Small intestine (tissue), 7 donors: ENCODE results near the gene OPALIN. TPM values are rescaled to one million over a fixed set of nuclear protein-coding genes. Genes with fewer than 3 reads are reported as not detected.

Source experiments
- DNase-seq, 2 donors: peaks; one replicate each; pipeline versions ENCODE4 v3.0.0 to v3.0.0-alpha.2; 2013
- FAIRE-seq: peaks from 2 replicates; lab custom pipeline; 2012; peaks lifted over from hg19 to GRCh38; lab: Jason Lieb, UNC
- H3K27ac ChIP-seq, 3 donors: one replicate each; pipeline ENCODE4 v1.5.1; 2013; ENCODE audit warnings: low read length in 2 of 3, mild to moderate bottlenecking in 2 of 3, control low read depth in 1 of 3, inconsistent platforms in 1 of 3, low read depth in 1 of 3, moderate library complexity in 1 of 3
- H3K27me3 ChIP-seq, 3 donors: one replicate each; pipeline ENCODE4 v1.6.1; 2013; ENCODE audit warnings: low read length in 3 of 3, inconsistent platforms in 1 of 3; ENCODE audit not compliant: control insufficient read depth in 3 of 3, insufficient read depth in 3 of 3
- H3K36me3 ChIP-seq, 3 donors: one replicate each; pipeline ENCODE4 v1.6.1; 2013; ENCODE audit warnings: low read length in 3 of 3, inconsistent platforms in 1 of 3, low read depth in 1 of 3, mild to moderate bottlenecking in 1 of 3, moderate library complexity in 1 of 3; ENCODE audit not compliant: control insufficient read depth in 3 of 3, insufficient read depth in 2 of 3
- H3K4me1 ChIP-seq, 3 donors: one replicate each; pipeline ENCODE4 v1.6.1; 2013; ENCODE audit warnings: low read length in 2 of 3, inconsistent platforms in 1 of 3, low read depth in 1 of 3, mild to moderate bottlenecking in 1 of 3, moderate library complexity in 1 of 3; ENCODE audit not compliant: control insufficient read depth in 3 of 3, insufficient read depth in 2 of 3
- H3K4me3 ChIP-seq, 3 donors: one replicate each; pipeline ENCODE4 v1.5.1; 2013; ENCODE audit warnings: low read length in 3 of 3, control low read depth in 1 of 3, inconsistent platforms in 1 of 3, low read depth in 1 of 3, mild to moderate bottlenecking in 1 of 3, moderate library complexity in 1 of 3
- H3K9me3 ChIP-seq, 2 donors: one replicate each; pipeline ENCODE4 v1.6.1; 2013; ENCODE audit warnings: low read depth in 1 of 2, low read length in 1 of 2; ENCODE audit not compliant: control insufficient read depth in 2 of 2, insufficient read depth in 1 of 2
- whole genome bisulfite sequencing, 3 donors: extraction: QIAGEN DNeasy Blood & Tissue Kit; methylation state at CpG; one replicate each; pipeline ENCODE4 v1.1.7; 2013; 5-methylcytosine and 5-hydroxymethylcytosine counted together
- polyA plus RNA-seq, 4 donors: library from polyadenylated mRNA; stranded (reverse) in 3 of 4; unstranded in 1 of 4; fragments of 200-250 nt in 3 of 4; fragments of 120-200 nt in 1 of 4; gene quantifications; one replicate each; pipeline versions ENCODE4 v1.2.1 to v1.2.3, GENCODE V29; 2013
- donor health status: healthy with polysubstance abuse.
- donor health status: control.
- donor health status: control.
- donor health status: Bipolar disorder and iron deficiency.
- donor health status: healthy.

Gene OPALIN
- polyA plus RNA-seq, 4 donors, result not detected

- 76 to 83% (median 82%) methylated on average over 8 of the region's 8 CpGs for WGBS, 3 donors
- Histone ChIP-seq H3K9me3 (no peaks in the 10 kb centered on the region), H3K36me3 (no peaks in the 10 kb centered on the region), H3K27me3 (no peaks in the 10 kb centered on the region), H3K27ac (no peak overlapping the region), H3K4me1 (peaks cover 0 to 20% (median 8%) of the 10 kb centered on the region in 3 donors), H3K4me3 (no peak overlapping the region)
- FAIRE-seq, result no peak
- DNase-seq, result no peak
These were observed 1.7 kb downstream of the OPALIN start for GRCh38 chr10:96357038-96357620.

- FAIRE-seq (no peak), DNase-seq (peak; percentile 88 to 95)
- WGBS, 3 donors, result 17 to 57% (median 36%) methylated on average over 4 of the region's 4 CpGs
- H3K9me3 ChIP-seq, result peaks cover 0 to 3% of the 10 kb centered on the region in 2 donors
- H3K27ac ChIP-seq, result peak overlapping the region; percentile 27 to 82 (median 52)
- no peaks in the 10 kb centered on the region for H3K27me3 ChIP-seq
- H3K4me1 ChIP-seq, result peaks cover 0 to 28% (median 10%) of the 10 kb centered on the region in 3 donors
- no peaks in the 10 kb centered on the region for H3K36me3 ChIP-seq
- no peak overlapping the region for H3K4me3 ChIP-seq
These were observed 6.2 kb downstream of the OPALIN start for GRCh38 chr10:96352582-96352981.

GRCh38 chr10:96352027-96352426 lies 6.8 kb downstream of the OPALIN start:
- peak overlapping the region in 2 of 3 donors; percentile 16 to 82 for H3K27ac ChIP-seq

GRCh38 chr10:96346295-96346694 lies 12.5 kb downstream of the OPALIN start:
- no peak for FAIRE-seq
- no peak overlapping the region for H3K4me3 ChIP-seq
- H3K27me3 ChIP-seq, result no peaks in the 10 kb centered on the region
- no peaks in the 10 kb centered on the region for H3K4me1 ChIP-seq
- no peaks in the 10 kb centered on the region for H3K36me3 ChIP-seq
- WGBS, 3 donors, result 80 to 97% (median 90%) methylated on average over 1 of the region's 1 CpG
- DNase-seq, result no peak
- H3K9me3 ChIP-seq, result peaks cover 0 to 9% of the 10 kb centered on the region in 2 donors
- no peak overlapping the region for H3K27ac ChIP-seq

More at GRCh38 chr10:96352027-96352426, 6.8 kb downstream of the OPALIN start:
- peaks cover 0 to 28% (median 10%) of the 10 kb centered on the region in 3 donors for H3K4me1 ChIP-seq
- FAIRE-seq, result no peak
- no peaks in the 10 kb centered on the region for H3K27me3 ChIP-seq
- no peak overlapping the region for H3K4me3 ChIP-seq
- peaks cover 0 to 3% of the 10 kb centered on the region in 2 donors for H3K9me3 ChIP-seq
- H3K36me3 ChIP-seq, result no peaks in the 10 kb centered on the region
- DNase-seq, result peak in 1 of 2 donors; percentile 76

- Histone ChIP-seq H3K27ac (no peak overlapping the region), H3K4me1 (no peaks in the 10 kb centered on the region), H3K4me3 (no peak overlapping the region), H3K9me3 (peaks cover 0 to 9% of the 10 kb centered on the region in 2 donors), H3K27me3 (no peaks in the 10 kb centered on the region), H3K36me3 (no peaks in the 10 kb centered on the region)
- FAIRE-seq (no peak), DNase-seq (no peak)
- 50 to 78% (median 68%) methylated on average over 2 of the region's 2 CpGs for WGBS, 3 donors
These were observed 13.6 kb downstream of the OPALIN start for GRCh38 chr10:96345222-96345621.

- no peak overlapping the region for H3K4me3 ChIP-seq
- H3K27ac ChIP-seq, result no peak overlapping the region
- no peak for FAIRE-seq
- H3K27me3 ChIP-seq, result no peaks in the 10 kb centered on the region
- DNase-seq, result no peak
- peaks cover 0 to 9% of the 10 kb centered on the region in 2 donors for H3K9me3 ChIP-seq
- WGBS, 3 donors, result 94 to 99% (median 97%) methylated on average over 4 of the region's 4 CpGs
- no peaks in the 10 kb centered on the region for H3K36me3 ChIP-seq
- H3K4me1 ChIP-seq, result no peaks in the 10 kb centered on the region
These were observed 14.6 kb downstream of the OPALIN start for GRCh38 chr10:96344178-96344577.

- no peaks in the 10 kb centered on the region for H3K4me1 ChIP-seq
- DNase-seq (no peak), FAIRE-seq (no peak)
- peaks cover 0 to 9% of the 10 kb centered on the region in 2 donors for H3K9me3 ChIP-seq
- WGBS, 3 donors, result 16 to 60% (median 32%) methylated on average over 4 of the region's 4 CpGs
- H3K27ac ChIP-seq, result no peak overlapping the region
- H3K4me3 ChIP-seq, result no peak overlapping the region
- H3K27me3 ChIP-seq, result no peaks in the 10 kb centered on the region
- no peaks in the 10 kb centered on the region for H3K36me3 ChIP-seq
These were observed 16.4 kb downstream of the OPALIN start for GRCh38 chr10:96342402-96342801.

GRCh38 chr10:96341219-96342182 lies 17.3 kb downstream of the OPALIN start:
- 69 to 84% (median 72%) methylated on average over 5 of the region's 5 CpGs for WGBS, 3 donors
- no peak for FAIRE-seq
- Histone ChIP-seq H3K9me3 (peaks cover 0 to 9% of the 10 kb centered on the region in 2 donors), H3K27me3 (no peaks in the 10 kb centered on the region), H3K4me3 (no peak overlapping the region), H3K36me3 (no peaks in the 10 kb centered on the region), H3K4me1 (no peaks in the 10 kb centered on the region), H3K27ac (no peak overlapping the region)
- DNase-seq, result no peak
